ENCODE measurements around the gene TJP3.

The TJP3 gene

GRCh38 chr19:3768748-3769099, 60.5 kb downstream of the TJP3 start:
- no peak for DNase-seq (ENCODE audit: low spot score)

GRCh38 chr19:3769494-3769893, 61.3 kb downstream of the TJP3 start:
- no peak for DNase-seq (ENCODE audit: low spot score)

GRCh38 chr19:3770136-3770999, 62.2 kb downstream of the TJP3 start:
- no peak for DNase-seq (ENCODE audit: low spot score)

GRCh38 chr19:3771000-3771905, 63.1 kb downstream of the TJP3 start:
- DNase-seq (ENCODE audit: low spot score), result no peak

- no peak for DNase-seq (ENCODE audit: low spot score)
These were observed 63.8 kb downstream of the TJP3 start, which contains the start of gene RAX2 for GRCh38 chr19:3771906-3772455. TSS of gene RAX2 (minus strand) at chr19:3772228. CDS start at chr19:3771742, 486 bp downstream.

- DNase-seq (ENCODE audit: low spot score), result no peak
These were observed 65.8 kb downstream of the TJP3 start for GRCh38 chr19:3773814-3774515.

GRCh38 chr19:3774621-3775373, 66.6 kb downstream of the TJP3 start:
- no peak for DNase-seq (ENCODE audit: low spot score)

- DNase-seq (ENCODE audit: low spot score), result no peak
These were observed 67.2 kb downstream of the TJP3 start for GRCh38 chr19:3775374-3775711.

GRCh38 chr19:3775831-3776230, 67.6 kb downstream of the TJP3 start:
- DNase-seq (ENCODE audit: low spot score), result no peak

GRCh38 chr19:3776479-3777040, 68.4 kb downstream of the TJP3 start:
- DNase-seq (ENCODE audit: low spot score), result no peak

GRCh38 chr19:3778104-3778867, 70.1 kb downstream of the TJP3 start:
- DNase-seq (ENCODE audit: low spot score), result no peak

- no peak for DNase-seq (ENCODE audit: low spot score)
These were observed 70.9 kb downstream of the TJP3 start for GRCh38 chr19:3778899-3779723.

GRCh38 chr19:3780786-3781304, 72.7 kb downstream of the TJP3 start:
- DNase-seq (ENCODE audit: low spot score), result no peak

GRCh38 chr19:3781603-3782002, 73.4 kb downstream of the TJP3 start:
- no peak for DNase-seq (ENCODE audit: low spot score)

- no peak for DNase-seq (ENCODE audit: low spot score)
These were observed 74.1 kb downstream of the TJP3 start for GRCh38 chr19:3782330-3782729.

GRCh38 chr19:3782903-3783302, 74.7 kb downstream of the TJP3 start:
- DNase-seq (ENCODE audit: low spot score), result no peak

- DNase-seq (ENCODE audit: low spot score), result no peak
These were observed 75.7 kb downstream of the TJP3 start for GRCh38 chr19:3783660-3784584.
